B cell (primary cell): ENCODE results near the gene ETS1. TPM values are rescaled to one million over a fixed set of nuclear protein-coding genes. Genes with fewer than 3 reads are reported as not detected.

Source experiments
- ATAC-seq: fragments of 200-7000 bp; cut with Tn5 transposase; one replicate; pipeline ENCODE4 v1.10.0; 2021; ENCODE audit warnings: low read depth, mild to moderate bottlenecking, moderate number of reproducible peaks, moderate library complexity
- CTCF ChIA-PET: fragments of 350-600 bp; sonication (Branson Sonifier 250); formaldehyde crosslinking; loops from one replicate; lab custom pipeline; 2021; ENCODE audit warnings: antibody characterized with exemption, inconsistent platforms; lab: Charles Lee
- POLR2A ChIA-PET: fragments of 350-600 bp; sonication (Branson Sonifier 250); formaldehyde crosslinking; loops from one replicate; lab custom pipeline; 2021; ENCODE audit warnings: antibody characterized with exemption; lab: Charles Lee
- DNase-seq: peaks from one replicate; pipeline ENCODE4 v3.0.0; 2013
- H2AFZ ChIP-seq: 2 replicates; pipeline ENCODE4 v1.6.1; 2012; ENCODE audit warnings: mild to moderate bottlenecking, low read depth, low read length; ENCODE audit not compliant: insufficient read depth, poor library complexity, severe bottlenecking
- H3K27ac ChIP-seq, 2 donors: 1 replicate in 1 of 2; 2 replicates in 1 of 2; pipeline ENCODE4 v1.5.1; 2012 to 2013; ENCODE audit warnings: low read length in 2 of 2, mild to moderate bottlenecking in 2 of 2, moderate library complexity in 1 of 2
- H3K27me3 ChIP-seq, 4 experiments: fragments of 200-600 bp in 1 of 4; sonication (generic) in 1 of 4; replicated peaks in 1 of 4; 1 replicate in 2 of 4; 2 replicates in 2 of 4; pipeline versions ENCODE4 v1.6.1 to v1.7.0; 2013 to 2016; ENCODE audit warnings: low read length in 3 of 4, mild to moderate bottlenecking in 2 of 4, mixed read lengths in 1 of 4, moderate library complexity in 1 of 4; ENCODE audit not compliant: insufficient read depth in 4 of 4, control insufficient read depth in 3 of 4; ENCODE audit errors: control extremely low read depth in 1 of 4
- H3K36me3 ChIP-seq, 2 experiments: replicated peaks in 1 of 2; 1 replicate in 1 of 2; 2 replicates in 1 of 2; pipeline versions ENCODE4 v1.6.1 to v1.7.1; 2013; ENCODE audit warnings: low read length in 1 of 2; ENCODE audit not compliant: insufficient read depth in 2 of 2, control insufficient read depth in 1 of 2; ENCODE audit errors: control extremely low read depth in 1 of 2, extremely low read depth in 1 of 2
- H3K4me1 ChIP-seq, 2 donors: fragments of 200-600 bp in 1 of 2; sonication (generic) in 1 of 2; 1 replicate in 1 of 2; 2 replicates in 1 of 2; pipeline versions ENCODE4 v1.5.1 to v1.6.1; 2013 to 2017; ENCODE audit warnings: low read length in 2 of 2; ENCODE audit not compliant: control insufficient read depth in 2 of 2, insufficient read depth in 2 of 2
- H3K4me2 ChIP-seq: replicated peaks from 2 replicates; pipeline ENCODE3; 2012; ENCODE audit warnings: mild to moderate bottlenecking, low read depth, low read length; ENCODE audit not compliant: poor library complexity, severe bottlenecking
- H3K4me3 ChIP-seq, 5 experiments: fragments of 200-600 bp in 1 of 5; sonication (generic) in 1 of 5; 1 replicate in 3 of 5; 2 replicates in 2 of 5; pipeline versions ENCODE4 v1.5.1 to v1.7.0; 2011 to 2016; ENCODE audit warnings: low read length in 4 of 5, mild to moderate bottlenecking in 4 of 5, low read depth in 2 of 5, control low read depth in 1 of 5, moderate library complexity in 1 of 5; ENCODE audit not compliant: insufficient read depth in 1 of 5; ENCODE audit errors: control extremely low read depth in 1 of 5, extremely low read depth in 1 of 5
- H3K79me2 ChIP-seq: fragments of 200-600 bp; sonication (generic); one replicate; pipeline ENCODE4 v1.6.0; 2016; ENCODE audit warnings: low read length; ENCODE audit not compliant: control insufficient read depth, insufficient read depth
- H3K9ac ChIP-seq: fragments of 200-600 bp; sonication (generic); 2 replicates; pipeline ENCODE4 v1.6.1; 2017; ENCODE audit warnings: mild to moderate bottlenecking, low read length, moderate library complexity
- H3K9me3 ChIP-seq, 3 donors: one replicate each; pipeline versions ENCODE4 v1.6.1 to v1.7.1; 2013; ENCODE audit warnings: low read length in 2 of 3; ENCODE audit not compliant: control insufficient read depth in 2 of 3, insufficient read depth in 1 of 3; ENCODE audit errors: control extremely low read depth in 1 of 3
- H4K20me1 ChIP-seq: 2 replicates; pipeline ENCODE4 v1.6.0; 2012; ENCODE audit warnings: mild to moderate bottlenecking, low read length; ENCODE audit not compliant: insufficient read depth, control insufficient read depth, poor library complexity, severe bottlenecking
- H3K27ac Mint-ChIP-seq: one replicate; pipeline ENCODE4 v1.8.0; 2021; ENCODE audit warnings: mixed read lengths
- H3K27me3 Mint-ChIP-seq: one replicate; pipeline ENCODE4 v1.8.0; 2021; ENCODE audit warnings: mixed read lengths
- H3K4me1 Mint-ChIP-seq: one replicate; pipeline ENCODE4 v1.8.0; 2021; ENCODE audit warnings: mixed read lengths
- H3K4me3 Mint-ChIP-seq: one replicate; pipeline ENCODE4 v1.8.0; 2021; ENCODE audit warnings: mixed read lengths
- H3K9me3 Mint-ChIP-seq: one replicate; pipeline ENCODE4 v1.8.0; 2022; ENCODE audit warnings: mixed read lengths; ENCODE audit not compliant: insufficient read depth
- EZH2 ChIP-seq: IDR thresholded peaks from 2 replicates; pipeline ENCODE4 v1.6.1; 2012; ENCODE audit warnings: borderline replicate concordance, low read depth, mild to moderate bottlenecking, moderate library complexity, low read length; ENCODE audit not compliant: insufficient read depth, poor library complexity, severe bottlenecking
- WGBS: methylation state at CpG from one replicate; pipeline ENCODE4 v1.1.5; 2013; ENCODE audit warnings: missing lambda C conversion rate; ENCODE audit not compliant: insufficient coverage; 5-methylcytosine and 5-hydroxymethylcytosine counted together
- intact Hi-C: fragments of 100-400 bp; cut with micrococcal nuclease; formaldehyde crosslinking; loops from one replicate; pipeline ENCODE4 v1.10.0; 2022
- polyA plus RNA-seq: library from polyadenylated mRNA; depleted of rRNA; stranded (reverse); fragments of >200 nt; gene quantifications from 2 replicates; pipeline ENCODE4 v1.2.3, GENCODE V29; 2012
- total RNA-seq, 2 donors: library from RNA; stranded (reverse); fragments of 120-200 nt in 1 of 2; gene quantifications; 1 replicate in 1 of 2; 2 replicates in 1 of 2; pipeline versions ENCODE4 v1.2.3 to v1.2.4, GENCODE V29; 2013 to 2022
- TF ChIP-seq, protein P1 (sequence below): fragments of 200-600 bp; IDR thresholded peaks from one replicate; pipeline ENCODE4 v1.8.0; 2022; ENCODE audit warnings: antibody characterized with exemption, mild to moderate bottlenecking

The ETS1 gene
- total and polyA plus RNA-seq, 2 donors (not counting 1 experiment from before 2014, with no cell fraction given), result 115 to 271 TPM

DNA sequence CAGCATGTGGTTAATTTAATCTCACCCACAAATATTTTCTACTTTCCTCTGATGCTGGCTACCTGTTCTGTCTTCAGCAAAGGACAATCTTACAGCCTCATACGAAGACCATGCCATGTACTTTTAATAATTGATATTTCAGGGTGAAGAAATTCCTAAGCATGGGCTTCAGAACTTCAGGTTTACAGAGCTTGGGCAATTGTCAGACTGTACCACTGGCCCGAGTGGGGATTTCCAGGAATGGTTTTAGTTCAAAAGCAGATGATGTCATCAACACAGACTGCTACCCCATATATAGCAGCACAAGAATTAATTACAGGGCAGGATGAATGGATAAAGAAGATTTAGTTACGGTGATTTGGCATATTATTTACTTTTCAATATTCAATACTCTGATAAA lies 171.8 kb downstream of the ETS1 start:
- ATAC-seq (peak; percentile 64), DNase-seq (peak; percentile 42)
- Mint-ChIP-seq H3K27me3 (no peaks in the 10 kb centered on the region), H3K27ac (no peak overlapping the region), H3K9me3 (no peaks in the 10 kb centered on the region), H3K4me3 (no peak overlapping the region), H3K4me1 (peaks cover 24% of the 10 kb centered on the region)
- H3K27ac ChIP-seq, result no peak overlapping the region
- TF ChIP-seq EZH2, result no peak
- TF ChIP-seq, protein P1, sequence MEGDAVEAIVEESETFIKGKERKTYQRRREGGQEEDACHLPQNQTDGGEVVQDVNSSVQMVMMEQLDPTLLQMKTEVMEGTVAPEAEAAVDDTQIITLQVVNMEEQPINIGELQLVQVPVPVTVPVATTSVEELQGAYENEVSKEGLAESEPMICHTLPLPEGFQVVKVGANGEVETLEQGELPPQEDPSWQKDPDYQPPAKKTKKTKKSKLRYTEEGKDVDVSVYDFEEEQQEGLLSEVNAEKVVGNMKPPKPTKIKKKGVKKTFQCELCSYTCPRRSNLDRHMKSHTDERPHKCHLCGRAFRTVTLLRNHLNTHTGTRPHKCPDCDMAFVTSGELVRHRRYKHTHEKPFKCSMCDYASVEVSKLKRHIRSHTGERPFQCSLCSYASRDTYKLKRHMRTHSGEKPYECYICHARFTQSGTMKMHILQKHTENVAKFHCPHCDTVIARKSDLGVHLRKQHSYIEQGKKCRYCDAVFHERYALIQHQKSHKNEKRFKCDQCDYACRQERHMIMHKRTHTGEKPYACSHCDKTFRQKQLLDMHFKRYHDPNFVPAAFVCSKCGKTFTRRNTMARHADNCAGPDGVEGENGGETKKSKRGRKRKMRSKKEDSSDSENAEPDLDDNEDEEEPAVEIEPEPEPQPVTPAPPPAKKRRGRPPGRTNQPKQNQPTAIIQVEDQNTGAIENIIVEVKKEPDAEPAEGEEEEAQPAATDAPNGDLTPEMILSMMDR, result no peak
- no peaks in the 10 kb centered on the region for H3K36me3 ChIP-seq
- H3K9ac ChIP-seq, result no peak overlapping the region
- H3K4me3 ChIP-seq, result no peak overlapping the region
- H3K4me2 ChIP-seq, result no peak overlapping the region
- intact Hi-C loops, result no loop called here
- H2AFZ ChIP-seq, result no peak overlapping the region
- peaks cover 8 to 9% of the 10 kb centered on the region in 2 donors for H3K4me1 ChIP-seq
- CTCF ChIA-PET, result interaction anchor here (0.5 kb wide), 1 partner anchor 66 kb away, joined by 3 read pairs; no protein-coding TSS in a partner anchor
- no peaks in the 10 kb centered on the region for H3K9me3 ChIP-seq
- no peaks in the 10 kb centered on the region for H4K20me1 ChIP-seq
- POLR2A ChIA-PET, result no interaction called here
- no peaks in the 10 kb centered on the region for H3K27me3 ChIP-seq
- H3K79me2 ChIP-seq, result peaks cover 2% of the 10 kb centered on the region
- WGBS, result no CpG with 5 or more reads among the region's 3 CpGs

DNA sequence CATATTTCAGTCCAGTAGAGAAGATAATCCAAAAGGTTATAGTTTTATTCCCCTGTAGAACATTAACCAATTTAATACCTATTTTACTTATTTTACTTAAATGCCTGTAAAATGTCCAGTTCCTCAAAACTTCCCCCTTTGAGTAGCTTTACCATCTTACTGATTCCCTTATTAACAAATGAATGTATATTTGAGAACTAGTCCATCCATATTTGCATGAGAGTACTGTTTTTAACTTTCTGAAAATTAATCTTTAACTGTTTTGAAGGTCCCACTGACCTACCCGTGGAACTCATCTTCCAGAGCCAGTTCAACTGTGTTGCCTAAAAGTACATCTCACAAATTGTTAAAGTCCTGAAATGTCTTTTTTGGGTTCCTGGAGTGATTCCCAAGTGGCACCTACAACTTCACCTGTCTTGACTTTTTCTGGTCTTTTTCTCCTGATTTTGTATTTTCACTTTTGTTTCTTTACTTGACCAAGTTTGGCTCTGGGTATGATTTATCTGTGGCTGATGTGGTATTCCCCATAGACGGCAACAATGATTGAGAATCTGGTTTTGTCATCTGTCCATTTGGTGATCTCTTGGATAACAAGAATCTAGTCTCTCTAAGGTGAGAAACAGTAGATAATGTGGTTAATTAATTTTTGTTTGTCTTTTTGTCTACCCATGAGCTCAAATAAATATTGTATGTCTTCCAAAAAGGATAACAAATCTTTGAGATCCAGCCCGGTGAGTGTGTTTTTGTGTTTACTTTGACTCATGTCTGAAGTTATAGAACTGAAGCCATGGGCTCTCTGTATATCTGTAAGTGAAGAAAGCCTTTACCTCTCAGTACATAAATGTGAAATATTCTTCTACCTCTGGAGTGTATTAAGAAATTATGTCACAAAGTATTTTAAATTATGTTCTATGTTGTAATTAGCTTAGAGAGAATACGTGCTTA lies 174.2 kb downstream of the ETS1 start:
- Mint-ChIP-seq H3K27me3 (no peaks in the 10 kb centered on the region), H3K9me3 (no peaks in the 10 kb centered on the region), H3K4me3 (no peak overlapping the region), H3K4me1 (peaks cover 23% of the 10 kb centered on the region), H3K27ac (no peak overlapping the region)
- DNase-seq (peak; percentile 13), ATAC-seq (no peak)
- POLR2A ChIA-PET, result no interaction called here
- 67% methylated on average over 2 of the region's 4 CpGs for WGBS
- Histone ChIP-seq H3K27ac (no peak overlapping the region), H3K27me3 (no peaks in the 10 kb centered on the region), H2AFZ (peak overlapping the region; percentile 3), H3K36me3 (no peaks in the 10 kb centered on the region), H3K4me2 (no peak overlapping the region), H3K4me3 (no peak overlapping the region), H4K20me1 (no peaks in the 10 kb centered on the region), H3K4me1 (peaks cover 8 to 9% of the 10 kb centered on the region in 2 donors), H3K79me2 (no peaks in the 10 kb centered on the region), H3K9me3 (no peaks in the 10 kb centered on the region), H3K9ac (no peak overlapping the region)
- TF ChIP-seq EZH2, result no peak
- TF ChIP-seq, protein P1, result no peak
- intact Hi-C loops, result no loop called here
- CTCF ChIA-PET, result no interaction called here
